GM21737 (cell line): Measurements from ENCODE around the gene PEAK1.

Source experiments
- ATAC-seq: cut with Tn5 transposase; IDR thresholded peaks from one replicate; pipeline ENCODE4 v1.9.1; 2021; ENCODE audit warnings: mild to moderate bottlenecking, moderate library complexity; ENCODE audit not compliant: unreplicated experiment

Gene PEAK1

DNA sequence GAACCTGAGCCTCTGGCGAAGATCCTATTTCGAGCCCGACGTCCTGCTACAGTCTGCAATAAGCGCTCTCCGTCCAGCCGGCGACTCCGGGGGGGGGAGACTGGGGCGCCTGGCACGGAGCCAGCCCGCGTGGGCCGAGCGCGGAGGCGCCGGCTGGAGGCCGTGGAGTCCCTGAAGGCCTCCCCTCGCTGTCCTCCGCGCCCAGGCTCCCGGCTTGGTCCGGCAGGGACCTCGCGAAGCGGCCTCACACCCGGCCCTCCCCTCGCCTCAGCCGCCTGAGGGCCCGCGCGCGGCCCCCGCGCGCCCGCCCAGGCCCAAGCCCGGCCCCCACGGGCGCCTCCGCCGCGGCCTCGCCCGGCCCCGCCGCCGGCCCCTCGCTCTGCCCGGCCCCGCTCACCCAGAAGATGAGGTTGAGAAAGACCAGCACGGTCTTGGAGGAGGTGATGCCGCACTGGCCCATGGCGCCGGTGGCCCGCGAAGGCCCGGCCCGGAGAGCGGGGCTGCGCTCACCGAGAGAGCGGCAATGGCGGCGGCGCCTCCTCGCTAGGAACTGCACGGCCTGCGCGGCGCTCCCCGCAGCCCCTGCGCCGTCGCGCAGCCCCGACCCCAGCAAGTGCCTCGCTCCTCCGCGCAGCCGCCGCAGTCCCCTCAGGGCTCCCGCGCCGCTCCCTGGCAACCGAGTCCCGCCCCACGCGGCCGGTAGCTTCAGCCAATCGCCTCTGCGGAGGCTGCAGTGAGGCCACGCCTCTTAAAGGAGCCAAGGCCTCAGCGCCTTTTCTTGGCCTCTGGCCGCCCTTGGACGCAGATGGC lies 349.2 kb downstream of the PEAK1 start, which contains the start of gene TSPAN3:
Gene TSPAN3 (minus strand): TSS at position 615 of the 810 bp plus-strand sequence. CDS start 155 bp downstream, at position 460.
- peak; percentile 86 for ATAC-seq

DNA sequence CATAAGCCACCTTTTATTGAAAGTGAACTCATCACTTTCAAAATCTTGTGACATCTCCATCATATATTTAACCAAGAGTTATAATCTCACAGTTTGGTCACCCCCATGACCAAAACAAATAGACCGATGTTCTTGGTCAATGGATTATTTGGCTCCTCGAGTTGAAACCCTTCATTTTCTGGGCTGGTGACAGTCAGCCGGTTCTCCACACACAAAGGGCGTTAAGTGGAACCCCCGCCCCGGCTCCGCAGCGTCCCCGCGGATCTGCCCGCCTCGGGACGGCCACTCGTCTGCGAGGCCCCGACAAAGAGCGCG lies 349.8 kb downstream of the PEAK1 start:
- no peak for ATAC-seq

DNA sequence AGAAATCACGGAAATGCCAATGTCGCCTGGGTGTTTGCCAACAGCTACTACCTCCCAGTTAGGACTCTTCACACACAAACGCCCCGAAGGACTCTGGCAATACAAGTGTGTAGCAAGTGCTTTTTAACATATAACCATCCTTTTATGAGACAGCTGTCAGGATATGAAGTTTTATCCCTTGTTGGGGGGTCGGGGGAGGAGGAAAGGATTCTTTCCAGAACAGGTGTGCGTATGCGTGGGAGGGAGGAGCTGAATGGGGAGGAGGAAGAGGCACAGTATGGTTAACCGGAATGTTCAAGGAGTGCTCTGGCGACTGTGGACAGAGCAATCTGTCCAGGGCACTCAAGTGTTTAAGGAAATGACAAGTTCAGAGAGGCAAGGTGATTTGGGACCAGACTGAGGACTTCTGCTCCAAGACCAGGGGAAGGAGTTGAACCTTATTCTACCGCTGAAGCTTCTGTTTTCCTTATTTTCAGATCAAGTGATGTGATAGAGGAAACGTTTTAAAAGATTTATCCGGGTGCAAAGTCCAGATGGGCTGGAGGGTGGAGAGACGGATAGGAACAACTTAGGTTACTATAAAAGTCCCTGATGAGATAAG lies 350.3 kb downstream of the PEAK1 start:
- ATAC-seq = no peak

DNA sequence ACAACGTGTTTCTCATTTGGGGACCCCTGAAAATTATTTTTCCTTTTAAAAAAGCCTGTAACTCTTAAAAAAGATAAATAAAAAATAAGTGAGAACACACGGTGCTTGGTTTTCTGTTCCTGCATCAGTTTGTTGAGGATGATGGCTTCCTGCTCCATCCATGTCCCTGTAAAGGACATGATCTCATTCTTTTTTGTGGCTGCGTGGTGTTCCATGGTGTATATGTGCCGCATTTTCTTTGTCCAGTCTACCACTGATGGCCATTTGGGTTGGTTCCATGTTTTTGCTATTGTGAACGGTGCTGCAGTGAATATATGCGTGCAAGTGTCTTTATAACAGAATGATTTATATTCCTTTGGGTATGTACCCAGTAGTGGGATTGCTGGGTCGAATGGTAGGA lies 351.3 kb downstream of the PEAK1 start:
- ATAC-seq = no peak

DNA sequence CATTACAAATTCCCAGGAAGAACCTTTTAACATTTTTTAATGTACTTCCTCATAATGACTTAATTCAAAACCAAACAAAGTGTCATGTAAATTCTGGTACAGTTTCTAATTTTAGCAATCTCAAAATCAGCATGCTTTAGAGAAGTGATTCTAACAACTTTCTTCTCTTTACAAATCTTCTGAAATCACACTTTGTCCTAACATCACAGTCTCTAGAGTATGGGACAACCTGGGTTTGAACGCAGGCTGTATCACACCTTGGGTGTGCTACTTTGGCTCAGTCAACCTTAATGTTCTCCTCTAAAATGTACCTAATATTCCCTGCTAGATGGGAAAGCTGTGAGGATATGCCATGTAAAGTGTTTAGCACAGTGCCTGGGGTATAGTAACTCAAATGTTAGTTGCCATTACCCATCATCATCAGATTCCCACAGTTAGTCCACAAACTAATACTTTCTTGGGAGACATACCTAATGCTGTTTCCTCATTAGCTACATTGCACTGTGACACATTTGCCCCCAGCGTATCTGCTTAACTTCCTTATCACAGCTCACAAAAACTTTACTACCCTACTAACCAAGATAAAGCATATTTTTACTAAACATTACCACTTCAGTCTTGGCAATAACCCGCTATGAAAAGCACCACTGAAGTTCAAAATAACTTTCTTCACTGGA lies 352.1 kb downstream of the PEAK1 start:
- no peak for ATAC-seq

DNA sequence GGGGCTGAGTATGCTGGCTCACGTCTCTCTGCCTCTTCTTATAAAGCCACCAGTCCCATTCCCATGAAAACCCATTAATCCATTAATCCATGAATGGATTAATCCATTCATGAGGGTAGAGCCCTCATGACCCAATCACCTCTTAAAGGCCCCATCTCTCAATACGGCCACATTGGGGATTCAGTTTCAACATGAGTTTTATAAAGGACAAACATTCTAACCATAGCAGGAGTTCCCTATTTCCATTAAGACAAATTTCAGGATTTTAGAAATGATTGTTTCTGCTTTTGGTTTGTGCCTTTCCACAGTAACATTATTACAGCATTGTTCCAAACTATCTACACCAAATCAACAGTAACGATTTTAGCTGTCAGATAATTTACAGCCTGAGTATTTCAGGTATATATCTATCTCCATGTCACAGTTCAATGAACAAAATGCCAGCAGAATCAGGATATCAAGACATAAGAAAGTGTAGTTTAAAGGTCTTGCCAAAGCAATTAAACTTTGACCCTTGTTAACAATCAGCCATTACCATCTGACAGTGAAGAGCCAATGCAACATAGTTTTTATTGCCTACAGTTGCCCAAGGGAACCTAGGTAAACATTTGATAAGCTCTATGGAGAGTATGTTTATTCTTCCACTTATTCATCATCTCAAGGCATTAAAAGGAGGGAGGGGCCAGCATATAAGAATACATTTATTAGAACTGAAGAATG lies 352.8 kb downstream of the PEAK1 start:
- ATAC-seq = no peak

DNA sequence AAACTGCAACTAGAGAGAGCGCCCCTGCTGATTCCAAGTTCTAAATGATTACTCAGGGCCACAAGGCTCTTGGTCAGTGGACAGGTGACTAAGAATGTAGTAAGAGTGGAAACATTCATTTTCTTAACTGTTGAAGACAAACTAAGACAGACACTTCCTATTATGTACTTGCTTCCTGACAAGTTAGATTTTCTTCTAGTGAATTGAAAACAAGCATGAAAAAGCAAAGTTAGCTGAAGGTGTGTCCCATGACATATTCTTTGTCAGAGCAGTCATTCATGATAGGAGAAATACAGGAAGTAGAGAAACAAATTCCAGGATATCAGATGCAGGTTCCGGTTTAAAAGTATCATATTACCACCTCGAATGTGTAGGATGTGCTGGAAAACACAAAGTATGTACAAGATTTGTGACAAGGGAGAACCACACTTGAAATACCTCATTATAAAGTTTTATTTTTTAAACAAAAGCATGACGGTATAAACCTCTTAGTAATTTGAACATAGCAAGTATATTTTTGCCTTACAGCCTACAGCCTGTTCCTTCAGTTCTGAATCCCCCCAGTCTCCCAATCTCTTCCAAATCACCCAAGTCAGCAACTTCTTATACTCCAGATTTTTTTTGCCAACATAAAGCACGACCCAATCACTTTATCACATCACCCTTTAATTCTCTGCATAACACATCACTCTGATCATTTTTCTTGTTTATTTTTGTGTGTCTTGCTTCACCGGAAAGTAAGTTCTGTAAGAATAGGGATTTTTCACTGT lies 355.2 kb downstream of the PEAK1 start:
- ATAC-seq = no peak

DNA sequence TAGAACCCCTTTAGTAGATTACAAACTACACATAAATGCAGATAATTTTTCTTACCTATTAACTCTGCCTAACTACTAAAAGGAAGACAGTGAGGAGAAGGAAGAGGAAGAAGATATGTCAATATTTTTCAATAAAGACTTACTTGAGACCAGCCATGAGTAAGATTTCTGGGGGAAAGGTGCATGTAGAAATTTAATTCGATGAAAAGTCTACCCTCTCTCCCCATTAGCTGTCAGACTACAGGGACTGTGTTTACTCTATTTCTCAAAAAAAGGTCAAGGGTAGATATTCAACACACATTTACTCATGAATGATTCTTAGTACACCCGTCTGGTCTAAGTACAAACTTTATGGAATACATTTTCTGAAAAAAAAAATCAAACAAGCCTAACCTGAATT lies 355.8 kb downstream of the PEAK1 start:
- ATAC-seq = no peak

DNA sequence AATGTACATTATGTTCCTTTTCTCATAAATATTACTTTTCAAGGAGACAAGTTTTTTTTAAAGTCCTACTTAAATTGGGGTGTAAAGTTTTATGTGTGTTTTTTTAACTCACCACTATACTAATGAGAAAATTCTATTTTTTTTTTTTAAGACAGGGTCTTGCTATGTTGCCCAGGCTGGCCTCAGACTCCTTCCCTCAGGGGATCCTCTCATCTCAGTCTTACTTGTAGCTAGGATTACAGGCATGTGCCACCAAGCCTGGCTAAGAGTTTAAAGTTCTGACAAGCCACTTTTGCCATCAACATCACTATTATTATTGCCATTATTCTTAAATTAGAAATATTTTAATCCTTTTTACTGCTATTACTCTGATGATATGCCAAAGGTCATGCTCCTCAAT lies 356.7 kb downstream of the PEAK1 start:
- ATAC-seq = no peak

DNA sequence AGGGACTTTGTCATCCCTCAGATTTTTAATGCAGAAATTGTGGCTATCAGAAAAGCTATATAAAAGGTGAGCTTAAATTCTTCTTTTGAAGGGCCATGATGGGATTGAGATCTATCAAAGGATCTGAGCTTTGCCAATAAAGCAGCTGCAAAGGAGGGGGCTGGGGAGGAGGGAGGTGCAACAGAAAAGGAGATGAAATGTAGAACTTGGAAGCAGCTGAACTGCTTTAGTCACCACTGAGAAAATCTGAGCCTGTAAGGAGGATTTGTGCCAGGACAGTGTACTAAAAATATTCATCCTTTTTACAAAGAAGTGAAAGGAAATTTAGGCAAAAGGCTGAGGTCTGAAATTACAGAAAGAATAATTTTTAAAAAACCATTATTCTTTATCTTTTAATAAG lies 359.4 kb downstream of the PEAK1 start:
- ATAC-seq = no peak

DNA sequence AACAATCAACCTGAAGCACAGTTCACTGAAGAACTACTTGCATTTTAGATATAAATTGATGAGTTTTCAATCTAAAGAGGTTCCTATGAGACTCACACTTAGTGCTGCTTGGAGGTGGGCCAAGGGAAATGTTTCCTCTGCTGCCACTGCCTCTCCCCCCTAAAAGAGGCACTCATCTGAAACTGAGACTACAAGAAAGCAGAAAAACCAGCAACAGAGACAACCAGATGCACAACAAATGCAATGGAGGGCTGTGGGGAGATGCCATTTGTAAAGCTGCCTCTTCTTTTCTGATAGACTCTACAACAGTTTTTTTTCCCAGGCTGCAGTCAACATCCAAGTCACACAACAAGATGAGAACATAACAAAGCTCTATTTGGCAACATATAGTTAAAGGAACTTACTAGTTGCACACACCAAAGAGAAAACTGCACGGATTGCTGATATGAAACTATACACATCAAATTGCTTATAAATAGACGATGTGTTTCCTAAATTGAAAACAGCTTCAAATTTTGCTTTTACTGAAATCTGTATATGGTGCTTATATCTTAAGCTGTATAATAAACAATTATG lies 360.0 kb downstream of the PEAK1 start:
- ATAC-seq = peak; percentile 66

DNA sequence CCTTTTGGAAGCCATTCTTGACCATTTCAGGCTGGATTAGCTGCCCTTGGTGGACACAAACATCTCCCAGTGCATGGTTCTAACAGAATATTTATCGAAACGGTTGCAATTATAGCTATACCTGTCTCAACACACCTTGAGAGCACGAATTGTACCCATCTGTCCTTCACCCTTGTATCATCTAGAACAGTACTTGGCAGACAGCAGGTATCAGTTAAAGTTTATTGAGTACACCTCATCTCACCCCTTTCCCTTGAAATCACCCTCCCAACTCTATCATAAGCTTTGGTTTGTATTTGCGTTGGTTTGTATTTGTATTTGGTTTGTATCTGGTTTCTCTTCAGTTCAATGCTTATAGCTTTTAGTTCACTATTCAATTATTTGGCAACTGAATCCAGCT lies 361.4 kb downstream of the PEAK1 start:
- no peak for ATAC-seq

DNA sequence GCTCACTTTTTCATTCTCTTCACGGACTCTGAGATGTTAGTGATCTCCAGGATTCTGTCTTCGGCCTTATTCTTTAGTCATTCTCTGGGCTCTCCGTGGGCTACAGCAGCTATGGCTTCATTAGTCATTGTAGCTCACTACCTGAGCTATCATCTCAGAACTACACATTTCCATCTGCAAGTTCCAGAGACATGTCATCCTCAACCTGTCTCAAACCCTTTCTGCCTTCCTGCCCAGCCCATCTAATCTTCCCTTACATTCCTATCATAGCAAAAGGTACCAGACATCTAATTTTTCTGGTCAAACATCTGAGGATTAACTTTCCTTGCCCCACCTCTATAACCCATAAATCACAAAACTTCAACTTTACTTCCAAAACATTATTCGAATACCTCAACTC lies 362.2 kb downstream of the PEAK1 start:
- no peak for ATAC-seq

DNA sequence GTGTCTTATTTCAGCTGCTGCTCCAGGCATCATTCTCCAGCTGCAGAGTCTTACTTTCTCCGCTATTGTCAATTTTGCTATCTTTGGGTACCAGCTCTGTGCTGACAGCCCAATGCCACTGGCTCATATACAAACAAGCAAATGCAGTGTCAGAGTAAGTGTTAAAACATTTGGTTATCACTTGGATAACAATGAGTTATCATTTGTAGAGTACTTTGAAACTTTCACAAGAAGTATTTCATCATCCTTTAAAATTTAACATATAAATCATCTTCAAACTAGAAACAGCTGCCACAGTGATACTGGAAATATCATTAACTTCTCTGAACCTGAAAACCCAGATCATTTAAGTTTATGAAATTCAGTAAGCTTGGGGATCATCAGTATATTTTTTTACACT lies 362.8 kb downstream of the PEAK1 start:
- no peak for ATAC-seq

DNA sequence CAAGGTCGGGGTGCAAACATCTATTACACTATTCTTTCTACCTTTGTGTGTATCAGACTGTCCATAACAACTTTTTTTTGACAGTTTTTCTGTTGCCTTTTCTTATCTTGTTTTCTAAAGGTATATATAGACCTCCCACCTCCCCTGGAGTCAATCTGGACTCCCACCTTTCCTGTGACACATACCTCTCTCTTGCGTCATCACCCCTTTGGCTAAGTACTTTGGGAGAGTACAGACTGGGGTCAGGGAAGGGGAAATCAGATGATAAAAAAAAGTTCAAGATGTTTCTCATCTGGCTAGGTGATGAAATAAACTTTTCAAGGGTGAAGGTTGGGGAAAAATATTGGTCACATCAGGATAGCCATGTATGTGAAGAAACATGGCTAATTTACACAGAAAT lies 366.2 kb downstream of the PEAK1 start:
- no peak for ATAC-seq

DNA sequence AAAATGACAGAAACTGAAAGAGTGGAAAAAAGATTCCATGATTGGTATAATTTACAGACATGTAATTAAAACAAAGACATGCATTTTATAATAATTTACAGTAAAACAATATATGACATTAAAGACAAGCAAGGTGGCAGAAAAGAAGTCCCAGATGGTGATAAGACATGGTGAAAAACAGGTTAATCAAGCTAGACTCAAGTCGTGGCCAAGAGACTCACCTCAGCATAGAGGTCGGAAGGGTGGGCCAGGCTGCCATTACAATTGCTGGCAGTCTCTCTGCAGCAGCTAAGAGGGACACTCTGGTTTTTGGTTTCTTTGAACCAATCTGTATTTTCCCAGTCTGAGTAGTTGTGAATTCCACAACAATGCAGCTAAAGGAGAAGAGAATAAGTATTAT lies 367.3 kb downstream of the PEAK1 start:
- ATAC-seq = no peak
